HepG2 (cell line): ENCODE measurements around the gene C1orf146. TPM values are rescaled to one million over a fixed set of nuclear protein-coding genes. Genes with fewer than 3 reads are reported as not detected.

Experiments
- ATAC-seq: fragments of 200-7000 bp; cut with Tn5 transposase; 3 replicates; pipeline ENCODE4 v1.9.1; 2020; ENCODE audit warnings: mild to moderate bottlenecking, moderate library complexity
- BruUV-seq: library from RNA; stranded (reverse); fragments of 400-500 nt; replicated peaks from 2 replicates; lab custom pipeline; 2021; lab: Mats Ljungman, UMichigan
- CTCF ChIA-PET: fragments of 300-600 bp; formaldehyde crosslinking; extraction: SDS; loops from one replicate; lab custom pipeline; 2021; ENCODE audit warnings: low total read pairs, inconsistent platforms, low intra/inter-chr PET ratio; lab: Yijun Ruan, JAX
- POLR2A ChIA-PET: fragments of 350-600 bp; sonication (Branson Sonifier 250); formaldehyde crosslinking; loops from one replicate; lab custom pipeline; 2020; ENCODE audit warnings: antibody characterized with exemption, inconsistent platforms; lab: Yijun Ruan, JAX
- DNase-seq: peaks from one replicate; pipeline ENCODE4 v3.0.0-alpha.2; 2015; ENCODE audit warnings: low spot score
- FAIRE-seq: peaks from 3 replicates; lab custom pipeline; 2011; peaks lifted over from hg19 to GRCh38; lab: Jason Lieb, UNC
- H2AFZ ChIP-seq: one replicate; pipeline ENCODE4 v1.6.1; 2011; ENCODE audit warnings: low read length, inconsistent platforms
- H3K27ac ChIP-seq: fragments of 300-600 bp; 3 replicates; pipeline ENCODE4 v1.8.0; 2011; ENCODE audit warnings: mixed run types, mild to moderate bottlenecking, mixed read lengths, low read length, inconsistent platforms; ENCODE audit not compliant: insufficient read depth; ENCODE audit errors: extremely low read length
- H3K27me3 ChIP-seq, 2 experiments: fragments of 200-600 bp in 1 of 2; 2 replicates in 1 of 2; 3 replicates in 1 of 2; pipeline versions ENCODE4 v1.6.0 to v1.8.0; 2011; ENCODE audit warnings: low read length in 2 of 2, mild to moderate bottlenecking in 2 of 2, moderate library complexity in 2 of 2, inconsistent platforms in 1 of 2; ENCODE audit not compliant: insufficient read depth in 2 of 2, control insufficient read depth in 1 of 2
- H3K36me3 ChIP-seq, 2 experiments: fragments of 200-600 bp in 1 of 2; replicated peaks in 1 of 2; 2 replicates in 1 of 2; 3 replicates in 1 of 2; pipeline versions ENCODE4 v1.5.1 to v1.8.0; 2011; ENCODE audit warnings: low read length in 2 of 2, inconsistent platforms in 1 of 2; ENCODE audit not compliant: insufficient read depth in 2 of 2, control insufficient read depth in 1 of 2
- H3K4me1 ChIP-seq: 2 replicates; pipeline ENCODE4 v1.5.1; 2012; ENCODE audit warnings: low read length, inconsistent platforms; ENCODE audit not compliant: insufficient read depth
- H3K4me2 ChIP-seq: 2 replicates; pipeline ENCODE4 v1.6.0; 2011; ENCODE audit warnings: low read depth, low read length, inconsistent platforms
- H3K4me3 ChIP-seq, 3 experiments: fragments of 200-600 bp in 1 of 3; sonication (generic), shearing (Covaris generic) in 1 of 3; replicated peaks in 1 of 3; 2 replicates each; pipeline ENCODE4 v1.5.1; 2011 to 2016; ENCODE audit warnings: low read length in 3 of 3, inconsistent platforms in 2 of 3, low read depth in 2 of 3, mild to moderate bottlenecking in 2 of 3, control low read depth in 1 of 3, mixed read lengths in 1 of 3; ENCODE audit not compliant: insufficient read depth in 1 of 3
- H3K79me2 ChIP-seq: one replicate; pipeline ENCODE4 v1.6.1; 2011; ENCODE audit warnings: low read length, inconsistent platforms; ENCODE audit not compliant: insufficient read depth
- H3K9ac ChIP-seq: 2 replicates; pipeline ENCODE4 v1.6.0; 2011; ENCODE audit warnings: mild to moderate bottlenecking, low read depth, low read length, inconsistent platforms; ENCODE audit not compliant: insufficient read depth
- H3K9me3 ChIP-seq: 2 replicates; pipeline ENCODE4 v1.5.1; 2012; ENCODE audit warnings: mild to moderate bottlenecking, low read length
- H4K20me1 ChIP-seq: 2 replicates; pipeline ENCODE4 v1.6.0; 2011; ENCODE audit warnings: inconsistent platforms, mild to moderate bottlenecking, low read length, moderate library complexity; ENCODE audit not compliant: insufficient read depth
- ESRRA ChIP-seq: sonication (generic); formaldehyde crosslinking; IDR thresholded peaks from 2 replicates; pipeline ENCODE4 v1.5.1; 2020; ENCODE audit warnings: mild to moderate bottlenecking, low read depth, missing genetic modification reagents
- FOSL2 ChIP-seq: sonication (generic); formaldehyde crosslinking; IDR thresholded peaks from 2 replicates; pipeline ENCODE4 v1.4.0; 2020; ENCODE audit warnings: missing genetic modification reagents
- GABPA ChIP-seq, 2 experiments: IDR thresholded peaks; 2 replicates each; pipeline ENCODE4 v1.6.1; 2011 to 2016; ENCODE audit warnings: low read depth in 2 of 2, low read length in 1 of 2, missing biosample characterization in 1 of 2, missing genetic modification characterization in 1 of 2
- KDM3A ChIP-seq: IDR thresholded peaks from 2 replicates; pipeline ENCODE4 v1.6.1; 2018; ENCODE audit warnings: low read depth, missing compliant biosample characterization
- KLF6 ChIP-seq: IDR thresholded peaks from 2 replicates; pipeline ENCODE4 v1.8.0; 2016; ENCODE audit warnings: missing biosample characterization, missing genetic modification reagents
- SP1 ChIP-seq, 2 experiments: fragments of 450-650 bp in 1 of 2; sonication (generic) in 1 of 2; formaldehyde crosslinking in 1 of 2; IDR thresholded peaks; 2 replicates each; pipeline versions ENCODE4 v1.4.0 to v1.6.1; 2016 to 2020; ENCODE audit warnings: missing genetic modification reagents in 1 of 2
- TCF7L2 ChIP-seq: IDR thresholded peaks from 2 replicates; pipeline ENCODE4 v1.6.1; 2011; ENCODE audit warnings: mild to moderate bottlenecking, low read depth, low read length, moderate library complexity
- ZNF205 ChIP-seq: IDR thresholded peaks from 2 replicates; pipeline ENCODE4 v1.6.1; 2018; ENCODE audit warnings: missing biosample characterization, missing genetic modification reagents
- ZNF484 ChIP-seq: sonication (generic); formaldehyde crosslinking; IDR thresholded peaks from 2 replicates; pipeline ENCODE4 v1.5.1; 2020; ENCODE audit warnings: mild to moderate bottlenecking, low read depth, missing genetic modification reagents, borderline replicate concordance
- WGBS: methylation state at CpG from one replicate; pipeline ENCODE4 v1.1.6; 2017; ENCODE audit warnings: low lambda C conversion rate; 5-methylcytosine and 5-hydroxymethylcytosine counted together
- in situ Hi-C: cut with HindIII; loops from 2 replicates; pipeline ENCODE4 v1.10.0; 2017; ENCODE audit warnings: low pct_unique_long_range_greater_than_20kb; ENCODE audit not compliant: extremely low pct_ligation_motif_present
- intact Hi-C: fragments of 100-400 bp; cut with micrococcal nuclease; formaldehyde crosslinking; loops from one replicate; pipeline ENCODE4 v1.10.0; 2022; ENCODE audit not compliant: unreplicated experiment
- polyA plus RNA-seq, 8 experiments: library from polyadenylated mRNA; depleted of rRNA in 3 of 8; stranded (reverse) in 7 of 8; unstranded in 1 of 8; fragments of >200 nt; fragmentation: Illumina TruSeq in 4 of 8; extraction: Trizol in 4 of 8; gene quantifications; 2 replicates each; pipeline versions ENCODE4 v1.2.1 to v1.2.3, GENCODE V29; 2011 to 2016; ENCODE audit warnings: low read depth in 4 of 8, missing spikeins in 1 of 8, mixed read lengths in 1 of 8; ENCODE audit not compliant: insufficient read depth in 1 of 8
- total RNA-seq, 5 experiments: library from RNA; depleted of rRNA; stranded (reverse); fragments of >200 nt; fragmentation: Illumina TruSeq; extraction: Trizol; gene quantifications; 2 replicates each; pipeline ENCODE4 v1.2.3, GENCODE V29; 2016; ENCODE audit warnings: low read depth in 1 of 5
- TF ChIP-seq, protein P1 (sequence below): sonication (generic); formaldehyde crosslinking; IDR thresholded peaks from 2 replicates; pipeline ENCODE4 v1.4.0; 2020; ENCODE audit warnings: missing genetic modification reagents
- TF ChIP-seq, protein P2 (sequence below): sonication (generic); formaldehyde crosslinking; IDR thresholded peaks from 2 replicates; pipeline ENCODE4 v1.4.0; 2020; ENCODE audit warnings: missing genetic modification reagents, borderline replicate concordance

Gene C1orf146
- total and polyA plus RNA-seq, 2 of the 13 experiments (the other 11 are each of a cell fraction or from before 2014, with no cell fraction given), result not detected

DNA sequence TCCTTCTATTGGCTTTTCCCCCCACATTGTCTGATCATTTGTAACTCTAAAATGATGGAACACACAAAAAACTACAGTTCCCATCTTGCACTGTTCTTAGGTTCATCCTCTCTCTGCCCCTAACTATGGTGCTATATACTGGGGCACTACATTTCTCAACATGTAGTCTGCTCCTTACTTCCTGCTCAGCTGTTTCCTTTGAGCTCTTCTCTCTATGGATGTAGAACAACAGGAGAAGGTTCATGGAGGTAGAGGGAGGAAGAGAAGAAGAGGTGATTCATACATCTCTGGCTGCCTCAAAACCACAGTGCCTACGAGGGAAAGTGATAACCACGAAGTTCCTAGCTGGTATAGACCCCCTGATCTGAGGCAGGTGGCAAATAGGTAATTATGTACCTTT is 7.0 kb upstream of the C1orf146 start:
- in situ Hi-C loops, result no loop called here
- no peaks in the 10 kb centered on the region for H3K36me3 ChIP-seq
- no peak overlapping the region for H3K4me3 ChIP-seq
- 0% methylated on average over 2 of the region's 2 CpGs for WGBS
- ChIA-PET CTCF (no interaction called here), POLR2A (no interaction called here)
- no peaks in the 10 kb centered on the region for H4K20me1 ChIP-seq
- FAIRE-seq, result no peak
- H3K9me3 ChIP-seq, result peaks cover 4% of the 10 kb centered on the region; the same call in 1 of the 2 replicates
- H3K27ac ChIP-seq, result no peak overlapping the region
- BruUV-seq, result no TSS peak
- H3K79me2 ChIP-seq, result no peaks in the 10 kb centered on the region
- no peak for ATAC-seq
- DNase-seq, result no peak
- intact Hi-C loops, result no loop called here
- no peaks in the 10 kb centered on the region; a peak in 2 of 5 replicates for H3K27me3 ChIP-seq
- H3K9ac ChIP-seq, result no peak overlapping the region
- H3K4me1 ChIP-seq, result no peaks in the 10 kb centered on the region
- H2AFZ ChIP-seq, result no peak overlapping the region
- TF ChIP-seq, protein P1, sequence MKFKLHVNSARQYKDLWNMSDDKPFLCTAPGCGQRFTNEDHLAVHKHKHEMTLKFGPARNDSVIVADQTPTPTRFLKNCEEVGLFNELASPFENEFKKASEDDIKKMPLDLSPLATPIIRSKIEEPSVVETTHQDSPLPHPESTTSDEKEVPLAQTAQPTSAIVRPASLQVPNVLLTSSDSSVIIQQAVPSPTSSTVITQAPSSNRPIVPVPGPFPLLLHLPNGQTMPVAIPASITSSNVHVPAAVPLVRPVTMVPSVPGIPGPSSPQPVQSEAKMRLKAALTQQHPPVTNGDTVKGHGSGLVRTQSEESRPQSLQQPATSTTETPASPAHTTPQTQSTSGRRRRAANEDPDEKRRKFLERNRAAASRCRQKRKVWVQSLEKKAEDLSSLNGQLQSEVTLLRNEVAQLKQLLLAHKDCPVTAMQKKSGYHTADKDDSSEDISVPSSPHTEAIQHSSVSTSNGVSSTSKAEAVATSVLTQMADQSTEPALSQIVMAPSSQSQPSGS (CRISPR knock-in tag), result no peak
- TF ChIP-seq KDM3A (CRISPR knock-in tag) (no peak), TCF7L2 (no peak), FOSL2 (CRISPR knock-in tag) (no peak), ESRRA (CRISPR knock-in tag) (no peak), ZNF484 (no peak), KLF6 (CRISPR knock-in tag) (no peak), GABPA (IDR thresholded peaks at IDR 0.05; ENCODE audit: low read depth, low read length) (no peak), GABPA (CRISPR knock-in tag; IDR thresholded peaks at IDR 0.05; ENCODE audit: low read depth) (no peak), SP1 (IDR thresholded peaks at IDR 0.05) (no peak), SP1 (CRISPR knock-in tag; IDR thresholded peaks at IDR 0.05) (no peak), ZNF205 (CRISPR knock-in tag) (no peak)
- TF ChIP-seq, protein P2, sequence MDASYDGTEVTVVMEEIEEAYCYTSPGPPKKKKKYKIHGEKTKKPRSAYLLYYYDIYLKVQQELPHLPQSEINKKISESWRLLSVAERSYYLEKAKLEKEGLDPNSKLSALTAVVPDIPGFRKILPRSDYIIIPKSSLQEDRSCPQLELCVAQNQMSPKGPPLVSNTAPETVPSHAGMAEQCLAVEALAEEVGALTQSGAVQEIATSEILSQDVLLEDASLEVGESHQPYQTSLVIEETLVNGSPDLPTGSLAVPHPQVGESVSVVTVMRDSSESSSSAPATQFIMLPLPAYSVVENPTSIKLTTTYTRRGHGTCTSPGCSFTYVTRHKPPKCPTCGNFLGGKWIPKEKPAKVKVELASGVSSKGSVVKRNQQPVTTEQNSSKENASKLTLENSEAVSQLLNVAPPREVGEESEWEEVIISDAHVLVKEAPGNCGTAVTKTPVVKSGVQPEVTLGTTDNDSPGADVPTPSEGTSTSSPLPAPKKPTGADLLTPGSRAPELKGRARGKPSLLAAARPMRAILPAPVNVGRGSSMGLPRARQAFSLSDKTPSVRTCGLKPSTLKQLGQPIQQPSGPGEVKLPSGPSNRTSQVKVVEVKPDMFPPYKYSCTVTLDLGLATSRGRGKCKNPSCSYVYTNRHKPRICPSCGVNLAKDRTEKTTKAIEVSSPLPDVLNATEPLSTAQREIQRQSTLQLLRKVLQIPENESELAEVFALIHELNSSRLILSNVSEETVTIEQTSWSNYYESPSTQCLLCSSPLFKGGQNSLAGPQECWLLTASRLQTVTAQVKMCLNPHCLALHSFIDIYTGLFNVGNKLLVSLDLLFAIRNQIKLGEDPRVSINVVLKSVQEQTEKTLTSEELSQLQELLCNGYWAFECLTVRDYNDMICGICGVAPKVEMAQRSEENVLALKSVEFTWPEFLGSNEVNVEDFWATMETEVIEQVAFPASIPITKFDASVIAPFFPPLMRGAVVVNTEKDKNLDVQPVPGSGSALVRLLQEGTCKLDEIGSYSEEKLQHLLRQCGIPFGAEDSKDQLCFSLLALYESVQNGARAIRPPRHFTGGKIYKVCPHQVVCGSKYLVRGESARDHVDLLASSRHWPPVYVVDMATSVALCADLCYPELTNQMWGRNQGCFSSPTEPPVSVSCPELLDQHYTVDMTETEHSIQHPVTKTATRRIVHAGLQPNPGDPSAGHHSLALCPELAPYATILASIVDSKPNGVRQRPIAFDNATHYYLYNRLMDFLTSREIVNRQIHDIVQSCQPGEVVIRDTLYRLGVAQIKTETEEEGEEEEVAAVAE (CRISPR knock-in tag), result no peak
- H3K4me2 ChIP-seq, result no peak overlapping the region
